Transverse colon (tissue), 4 donors: ENCODE results near the gene PPP1CA. TPM values are rescaled to one million over a fixed set of nuclear protein-coding genes. Genes with fewer than 3 reads are reported as not detected.

Experiments
- DNase-seq: peaks from one replicate; pipeline ENCODE4 v3.0.0-alpha.2; 2019
- H3K27ac ChIP-seq, 4 donors: fragments of 200-600 bp; sonication (generic); 2 replicates each; pipeline ENCODE4 v1.5.1; 2016 to 2018; ENCODE audit warnings: inconsistent platforms in 4 of 4
- H3K27me3 ChIP-seq: fragments of 200-600 bp; sonication (generic); 2 replicates; pipeline ENCODE4 v1.5.1; 2017; ENCODE audit warnings: inconsistent platforms
- H3K36me3 ChIP-seq, 4 donors: fragments of 200-600 bp; sonication (generic); 2 replicates each; pipeline ENCODE4 v1.5.1; 2017 to 2019; ENCODE audit warnings: inconsistent platforms in 4 of 4
- H3K4me1 ChIP-seq, 4 donors: fragments of 200-600 bp; sonication (generic); 2 replicates each; pipeline ENCODE4 v1.5.1; 2017 to 2020; ENCODE audit warnings: inconsistent platforms in 4 of 4
- H3K4me3 ChIP-seq, 4 donors: fragments of 200-600 bp; sonication (generic); 1 replicate in 1 of 4; 2 replicates in 3 of 4; pipeline versions ENCODE4 v1.5.1 to v1.6.1; 2017 to 2019; ENCODE audit warnings: inconsistent platforms in 4 of 4
- H3K9me3 ChIP-seq, 2 donors: fragments of 200-600 bp; sonication (generic); 2 replicates each; pipeline ENCODE4 v1.5.1; 2017 to 2019; ENCODE audit warnings: inconsistent platforms in 2 of 2
- EP300 ChIP-seq: sonication (generic); formaldehyde crosslinking; IDR thresholded peaks from one replicate; pipeline ENCODE4 v1.6.1; 2017; ENCODE audit warnings: antibody characterized with exemption, low read depth
- POLR2A ChIP-seq: fragments of 450-650 bp; IDR thresholded peaks from one replicate; pipeline ENCODE4 v1.6.1; 2016; ENCODE audit warnings: antibody characterized with exemption, mild to moderate bottlenecking, moderate library complexity
- POLR2AphosphoS5 ChIP-seq, 3 donors: sonication (generic); formaldehyde crosslinking; IDR thresholded peaks; one replicate each; pipeline ENCODE4 v1.6.1; 2016; ENCODE audit warnings: antibody characterized with exemption in 3 of 3
- WGBS, 2 donors: methylation state at CpG; one replicate each; pipeline ENCODE4 v1.1.5; 2018; ENCODE audit warnings: low coverage in 1 of 2; 5-methylcytosine and 5-hydroxymethylcytosine counted together
- in situ Hi-C, 4 donors: fragments of 200-750 bp; cut with MboI; loops; one replicate each; pipeline versions ENCODE4 v1.15.0 to v1.15.1; 2017; ENCODE audit warnings: low sequenced_read_pairs in 3 of 4, low pct_ligation_motif_present in 1 of 4, low pct_unique_long_range_greater_than_20kb in 1 of 4
- intact Hi-C: fragments of 100-400 bp; cut with DNase I; formaldehyde crosslinking; loops from one replicate; pipeline ENCODE4 v1.15.1; 2023; ENCODE audit warnings: low total_unique reads
- total RNA-seq, 4 donors: library from RNA; depleted of rRNA; stranded (reverse); fragments of >200 nt; gene quantifications; one replicate each; pipeline ENCODE4 v1.1.0, GENCODE V29; 2016
- TF ChIP-seq, protein P1 (sequence below), 5 experiments: fragments of 200-600 bp in 3 of 5; fragments of 450-650 bp in 2 of 5; sonication (generic) in 3 of 5; IDR thresholded peaks; 1 replicate in 2 of 5; 2 replicates in 3 of 5; pipeline ENCODE4 v1.5.1; 2016 to 2017; ENCODE audit warnings: antibody characterized with exemption in 5 of 5, inconsistent platforms in 3 of 5, mild to moderate bottlenecking in 2 of 5, moderate library complexity in 1 of 5

The PPP1CA gene
- total RNA-seq, 4 donors from 2014 or later, result 83.0 to 251 (median 163) TPM

GRCh38 chr11:67370351-67371076 lies 31.1 kb downstream of the PPP1CA start:
- peak overlapping the region in 1 of 4 donors; percentile 90 for H3K4me3 ChIP-seq
- no peak for DNase-seq

GRCh38 chr11:67369801-67370284 lies 31.8 kb downstream of the PPP1CA start:
- Histone ChIP-seq H3K27me3 (no peaks in the 10 kb centered on the region), H3K4me3 (no peak overlapping the region), H3K4me1 (peaks cover 26 to 78% (median 72%) of the 10 kb centered on the region in 4 donors), H3K36me3 (no peaks in the 10 kb centered on the region), H3K9me3 (no peaks in the 10 kb centered on the region), H3K27ac (peak overlapping the region; percentile 90 to 96 (median 95))
- intact Hi-C loops, result no loop called here
- TF ChIP-seq EP300 (no peak), POLR2AphosphoS5 (IDR thresholded peaks at IDR 0.05) (peak; percentile 35 to 68 (median 55))
- 61 to 65% methylated on average over 7 to 12 of the region's 12 CpGs for WGBS, 2 donors
- DNase-seq, result no peak
- in situ Hi-C loops, result no loop called here

More at GRCh38 chr11:67370351-67371076, 31.1 kb downstream of the PPP1CA start:
- intact Hi-C loops (no loop called here), in situ Hi-C loops (no loop called here)
- Histone ChIP-seq H3K9me3 (no peaks in the 10 kb centered on the region), H3K4me1 (peaks cover 26 to 76% (median 71%) of the 10 kb centered on the region in 4 donors), H3K27me3 (no peaks in the 10 kb centered on the region), H3K27ac (peak overlapping the region; percentile 90 to 96 (median 95)), H3K36me3 (no peaks in the 10 kb centered on the region)
- TF ChIP-seq POLR2AphosphoS5 (IDR thresholded peaks at IDR 0.05) (peak in 1 of 3 donors; percentile 25), EP300 (no peak), POLR2A (no peak)
- TF ChIP-seq, protein P1, sequence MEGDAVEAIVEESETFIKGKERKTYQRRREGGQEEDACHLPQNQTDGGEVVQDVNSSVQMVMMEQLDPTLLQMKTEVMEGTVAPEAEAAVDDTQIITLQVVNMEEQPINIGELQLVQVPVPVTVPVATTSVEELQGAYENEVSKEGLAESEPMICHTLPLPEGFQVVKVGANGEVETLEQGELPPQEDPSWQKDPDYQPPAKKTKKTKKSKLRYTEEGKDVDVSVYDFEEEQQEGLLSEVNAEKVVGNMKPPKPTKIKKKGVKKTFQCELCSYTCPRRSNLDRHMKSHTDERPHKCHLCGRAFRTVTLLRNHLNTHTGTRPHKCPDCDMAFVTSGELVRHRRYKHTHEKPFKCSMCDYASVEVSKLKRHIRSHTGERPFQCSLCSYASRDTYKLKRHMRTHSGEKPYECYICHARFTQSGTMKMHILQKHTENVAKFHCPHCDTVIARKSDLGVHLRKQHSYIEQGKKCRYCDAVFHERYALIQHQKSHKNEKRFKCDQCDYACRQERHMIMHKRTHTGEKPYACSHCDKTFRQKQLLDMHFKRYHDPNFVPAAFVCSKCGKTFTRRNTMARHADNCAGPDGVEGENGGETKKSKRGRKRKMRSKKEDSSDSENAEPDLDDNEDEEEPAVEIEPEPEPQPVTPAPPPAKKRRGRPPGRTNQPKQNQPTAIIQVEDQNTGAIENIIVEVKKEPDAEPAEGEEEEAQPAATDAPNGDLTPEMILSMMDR (IDR thresholded peaks at IDR 0.05), result no peak
- WGBS, 2 donors, result 68 to 75% methylated on average over 3 to 13 of the region's 14 CpGs

GRCh38 chr11:67369275-67369674 lies 32.4 kb downstream of the PPP1CA start:
- peaks cover 22 to 72% (median 66%) of the 10 kb centered on the region in 4 donors for H3K4me1 ChIP-seq
- H3K36me3 ChIP-seq, result no peaks in the 10 kb centered on the region
- intact Hi-C loops, result no loop called here
- H3K9me3 ChIP-seq, result no peaks in the 10 kb centered on the region
- no peaks in the 10 kb centered on the region for H3K27me3 ChIP-seq
- TF ChIP-seq, protein P1 (IDR thresholded peaks at IDR 0.05), result no peak
- no peak for TF ChIP-seq EP300
- no peak for TF ChIP-seq POLR2AphosphoS5 (IDR thresholded peaks at IDR 0.05)
- no peak for TF ChIP-seq POLR2A
- H3K4me3 ChIP-seq, result no peak overlapping the region
- WGBS, 2 donors, result 17 to 71% methylated on average over 1 to 8 of the region's 8 CpGs
- H3K27ac ChIP-seq, result peak overlapping the region; percentile 90 to 96 (median 95)
- no peak for DNase-seq
- in situ Hi-C loops, result no loop called here

DNA sequence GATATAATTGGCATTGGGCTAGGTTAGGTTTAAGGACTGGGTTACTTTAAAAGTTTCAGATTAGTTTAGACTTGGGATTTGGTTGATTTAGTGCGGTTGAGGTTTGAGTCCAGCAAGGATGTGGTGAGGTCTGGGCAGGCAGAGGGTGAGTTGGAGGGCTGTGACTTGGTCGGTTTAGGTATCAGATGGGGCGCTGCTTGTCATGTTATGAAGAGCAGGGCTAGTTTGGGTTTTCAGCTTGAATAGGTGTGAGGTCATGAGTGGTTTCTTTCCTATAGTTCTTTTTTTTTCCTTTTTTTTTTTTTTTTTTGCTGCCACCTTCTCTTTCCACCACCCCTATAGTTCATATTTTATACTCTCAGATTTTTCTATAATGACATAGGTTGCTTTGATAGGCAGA lies 33.0 kb downstream of the PPP1CA start:
- Histone ChIP-seq H3K4me1 (peaks cover 22 to 65% (median 60%) of the 10 kb centered on the region in 4 donors), H3K4me3 (no peak overlapping the region), H3K27me3 (no peaks in the 10 kb centered on the region), H3K36me3 (no peaks in the 10 kb centered on the region), H3K9me3 (no peaks in the 10 kb centered on the region), H3K27ac (peak overlapping the region; percentile 90 to 96 (median 95))
- WGBS, 2 donors, result 76% methylated on average over 3 of the region's 3 CpGs; no CpG with 5 or more reads in 1 of the 2 donors
- intact Hi-C loops, result no loop called here
- TF ChIP-seq, protein P1 (IDR thresholded peaks at IDR 0.05), result no peak
- no peak for TF ChIP-seq POLR2A
- no peak for TF ChIP-seq POLR2AphosphoS5 (IDR thresholded peaks at IDR 0.05)
- TF ChIP-seq EP300, result no peak
- in situ Hi-C loops, result no loop called here
- DNase-seq, result no peak
